ENCODE results near the gene RPL3. TPM values are rescaled to one million over a fixed set of nuclear protein-coding genes. Genes with fewer than 3 reads are reported as not detected.

Gene RPL3
- polyA plus RNA-seq, 6 donors from 2014 or later = 2,656 to 3,743 (median 2,840) TPM

DNA sequence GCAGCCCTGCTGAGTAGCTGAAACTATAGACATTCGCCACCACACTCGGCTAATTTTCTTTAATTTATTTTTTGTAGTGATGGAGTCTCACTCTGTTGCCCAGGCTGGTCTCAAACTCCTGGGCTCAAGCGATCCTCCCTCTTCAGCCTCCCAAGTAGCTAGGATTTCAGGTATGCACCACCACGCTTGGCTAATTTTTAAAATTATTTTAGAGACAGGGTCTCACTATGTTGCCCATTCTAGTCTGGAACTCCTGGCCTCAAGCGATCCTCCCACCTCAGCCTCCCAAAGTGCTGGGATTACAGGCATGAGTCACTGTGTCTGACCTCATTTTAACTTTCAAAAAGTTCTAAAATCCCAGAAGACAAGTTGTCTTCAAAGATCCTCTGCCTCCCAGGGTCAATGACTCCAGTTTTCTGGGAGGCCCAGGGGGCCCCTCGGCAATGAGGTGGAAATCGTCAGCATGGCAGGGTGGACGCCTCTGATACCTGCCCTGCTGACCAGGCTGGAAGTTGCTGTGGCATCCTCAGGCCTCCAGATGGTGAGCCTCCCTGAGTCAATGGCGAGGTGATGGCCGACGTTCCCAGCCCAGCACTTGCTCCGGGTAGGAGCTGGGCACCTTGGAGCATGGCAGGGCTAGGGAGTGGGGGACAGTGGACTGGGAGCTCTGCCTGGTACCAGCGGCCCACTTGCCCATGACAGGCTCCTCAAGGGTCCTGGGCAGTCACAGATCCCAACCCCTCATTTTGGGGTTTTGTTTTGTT is 31.1 kb downstream of the RPL3 start:
- Mint-ChIP-seq H3K27me3 (peaks cover under 1 to 21% (median 4%) of the 10 kb centered on the region in 3 donors), H3K36me3 (peaks cover 0 to 8% of the 10 kb centered on the region in 2 donors), H3K9me3 (peaks cover 0 to 6% (median 2%) of the 10 kb centered on the region in 7 donors), H3K4me3 (no peak overlapping the region), H3K27ac (peak overlapping the region in 2 of 6 donors; percentile 8 to 73), H3K4me1 (peaks cover 15 to 19% (median 17%) of the 10 kb centered on the region in 3 donors)
- ATAC-seq (ENCODE audit: low read depth in 2 of 2) (no peak), DNase-seq (no peak)

DNA sequence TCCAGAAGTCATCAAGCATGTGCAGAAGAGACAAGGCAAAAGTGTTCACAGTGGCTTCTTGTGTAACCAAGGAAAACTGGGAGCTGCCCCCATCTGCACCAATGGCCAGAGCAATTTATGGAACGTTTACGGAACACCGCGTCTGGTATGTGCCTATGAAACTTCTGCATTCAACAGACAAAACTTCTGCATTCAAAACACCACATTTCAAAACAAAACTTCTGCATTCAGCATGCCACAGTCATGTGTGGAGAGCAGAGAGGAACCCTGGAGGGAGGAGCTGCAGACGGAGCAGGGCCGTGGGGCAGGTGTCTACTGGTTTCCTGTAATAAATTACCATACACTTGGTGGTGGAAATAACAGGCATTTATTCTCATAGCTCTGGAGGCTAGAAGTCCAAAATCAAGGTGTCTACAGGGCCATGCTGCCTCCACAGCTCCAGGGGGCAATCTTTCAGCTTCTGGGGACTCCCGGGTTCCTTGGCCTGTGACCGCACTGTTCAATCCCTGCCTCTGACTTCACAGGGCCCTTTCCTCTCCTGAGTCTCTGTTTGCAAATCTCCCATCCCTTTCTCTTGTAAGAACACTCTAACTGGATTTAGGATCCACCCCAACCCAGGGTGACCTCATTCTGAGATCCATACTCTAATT is 32.2 kb downstream of the RPL3 start:
- Mint-ChIP-seq H3K4me3 (peak overlapping the region in 6 of 8 donors; percentile 24 to 81 (median 50)), H3K4me1 (peaks cover 13 to 17% (median 15%) of the 10 kb centered on the region in 3 donors), H3K27ac (peak overlapping the region in 5 of 6 donors; percentile 45 to 94 (median 68)), H3K36me3 (peaks cover 0 to 8% of the 10 kb centered on the region in 2 donors), H3K27me3 (peaks cover 4 to 24% (median 10%) of the 10 kb centered on the region in 3 donors), H3K9me3 (peaks cover 0 to 6% (median 2%) of the 10 kb centered on the region in 7 donors)
- ATAC-seq (ENCODE audit: low read depth in 2 of 2) (peak; percentile 94 to 95), DNase-seq (peak; percentile 51)

DNA sequence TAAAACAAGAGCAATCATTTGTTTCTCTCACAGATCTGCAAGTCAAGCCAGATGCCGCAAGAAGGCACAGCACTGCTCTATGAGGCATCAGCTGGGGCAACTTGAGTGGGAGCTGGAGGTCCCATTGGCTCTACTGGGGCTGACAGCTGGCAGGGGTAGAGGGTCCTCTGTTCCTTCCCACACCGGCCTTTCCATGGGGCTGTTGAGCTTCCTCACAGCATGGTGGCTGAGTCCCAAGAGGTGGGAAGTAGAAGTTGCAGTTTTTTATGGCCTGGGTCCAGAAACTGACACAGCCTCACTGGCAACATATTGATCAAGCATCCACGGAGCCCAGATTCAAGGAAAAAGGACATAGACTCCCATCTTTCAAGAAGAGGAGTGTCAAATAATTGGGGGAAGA is 34.4 kb downstream of the RPL3 start:
- ATAC-seq (ENCODE audit: low read depth in 2 of 2) (no peak), DNase-seq (no peak)
- H3K27me3 Mint-ChIP-seq = peaks cover 14 to 44% (median 24%) of the 10 kb centered on the region in 3 donors
- H3K36me3 Mint-ChIP-seq = peaks cover 0 to 8% of the 10 kb centered on the region in 2 donors
- H3K4me3 Mint-ChIP-seq = peak overlapping the region in 1 of 8 donors; percentile 70
- peaks cover 13 to 17% (median 15%) of the 10 kb centered on the region in 3 donors for H3K4me1 Mint-ChIP-seq
- H3K27ac Mint-ChIP-seq = peak overlapping the region in 1 of 6 donors; percentile 52
- H3K9me3 Mint-ChIP-seq = peaks cover 0 to 6% (median 2%) of the 10 kb centered on the region in 7 donors

DNA sequence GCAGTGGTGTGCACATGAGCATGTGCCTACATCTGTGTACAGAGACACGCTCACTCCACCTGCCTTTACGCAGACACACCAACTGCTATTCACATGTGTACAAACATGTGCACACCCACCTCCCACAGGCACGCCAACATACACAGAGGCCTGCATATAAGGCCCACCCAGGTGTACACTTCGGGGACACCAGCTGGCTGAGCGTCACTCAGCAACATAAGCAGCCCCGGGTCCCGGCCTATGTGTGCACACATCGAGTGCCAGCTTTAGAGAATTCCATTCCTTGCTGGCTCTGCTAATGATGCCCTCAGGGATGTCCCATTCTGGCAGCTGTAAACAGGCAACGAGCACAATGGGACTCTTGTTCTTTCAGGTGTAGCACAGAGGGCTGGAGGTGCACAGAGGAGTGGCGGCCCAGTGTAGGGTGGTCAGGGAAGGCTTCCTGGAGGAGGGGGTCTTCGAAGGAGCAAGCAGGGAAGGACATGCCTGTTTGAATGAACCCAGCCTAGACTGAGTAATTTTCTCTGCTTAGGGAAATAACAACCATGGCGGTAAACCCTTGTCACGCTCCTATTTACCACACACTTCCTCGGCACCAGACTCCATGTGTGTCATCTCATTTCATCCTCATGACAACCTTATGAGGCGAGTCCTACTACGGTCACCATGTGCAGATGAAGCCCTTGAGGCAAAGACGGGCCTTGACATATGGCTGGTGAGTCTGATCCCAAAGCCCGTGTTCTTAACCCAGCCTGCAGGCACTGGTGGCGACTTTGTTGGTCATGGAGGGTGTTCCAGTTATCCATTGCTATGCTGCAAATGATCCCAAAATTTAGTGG is 35.1 kb downstream of the RPL3 start:
- Mint-ChIP-seq H3K4me1 (peaks cover 13 to 17% (median 15%) of the 10 kb centered on the region in 3 donors), H3K27ac (no peak overlapping the region), H3K36me3 (peaks cover 0 to 8% of the 10 kb centered on the region in 2 donors), H3K4me3 (no peak overlapping the region), H3K27me3 (peaks cover 18 to 50% (median 26%) of the 10 kb centered on the region in 3 donors), H3K9me3 (peaks cover 0 to 6% (median 2%) of the 10 kb centered on the region in 7 donors)
- ATAC-seq (ENCODE audit: low read depth in 2 of 2) (no peak), DNase-seq (no peak)

DNA sequence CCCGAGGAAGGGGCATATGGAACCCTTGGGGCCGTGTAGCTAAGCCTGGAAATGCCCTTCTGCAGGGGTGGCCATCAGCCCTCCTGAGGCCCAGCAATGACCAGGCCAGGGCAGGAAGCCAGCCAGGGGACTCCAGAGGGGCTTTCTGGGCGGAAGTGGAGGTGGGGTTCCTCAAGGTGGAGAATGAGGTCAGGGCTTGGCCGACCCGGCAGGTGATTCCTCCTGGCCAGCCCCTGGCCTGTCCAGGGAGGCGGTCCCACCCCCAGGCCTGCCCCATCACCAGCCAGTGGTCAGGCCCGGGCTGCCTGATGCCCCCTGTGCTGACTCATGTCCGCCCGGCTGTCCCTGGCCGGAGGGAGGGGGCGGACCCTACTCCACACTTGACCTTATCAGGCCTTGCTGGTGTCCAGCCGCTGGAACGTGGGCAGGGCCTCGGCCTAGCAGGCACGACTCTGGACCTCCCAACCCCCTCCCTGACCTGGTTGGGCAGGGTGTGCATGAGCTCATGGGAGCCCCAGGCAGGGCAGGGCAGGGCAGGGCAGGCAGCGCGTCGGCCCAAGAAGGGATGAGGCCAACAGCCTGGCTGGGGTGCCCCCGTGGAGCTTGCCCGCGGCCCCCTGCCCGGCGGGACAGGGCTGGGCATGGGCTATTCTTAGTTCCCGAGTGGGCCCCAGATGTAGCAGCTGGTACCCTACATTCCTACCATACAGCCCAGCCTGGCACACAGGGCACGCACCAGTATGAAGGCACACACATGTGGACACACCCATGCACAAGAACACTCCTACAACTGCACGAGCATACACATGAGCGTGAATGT is 35.9 kb downstream of the RPL3 start:
- Mint-ChIP-seq H3K9me3 (peaks cover 0 to 6% (median 2%) of the 10 kb centered on the region in 7 donors), H3K27me3 (peaks cover 22 to 57% (median 31%) of the 10 kb centered on the region in 3 donors), H3K36me3 (peaks cover 0 to 8% of the 10 kb centered on the region in 2 donors), H3K27ac (no peak overlapping the region), H3K4me1 (peaks cover 13 to 17% (median 15%) of the 10 kb centered on the region in 3 donors), H3K4me3 (no peak overlapping the region)
- ATAC-seq (ENCODE audit: low read depth in 2 of 2) = no peak
- DNase-seq = no peak

DNA sequence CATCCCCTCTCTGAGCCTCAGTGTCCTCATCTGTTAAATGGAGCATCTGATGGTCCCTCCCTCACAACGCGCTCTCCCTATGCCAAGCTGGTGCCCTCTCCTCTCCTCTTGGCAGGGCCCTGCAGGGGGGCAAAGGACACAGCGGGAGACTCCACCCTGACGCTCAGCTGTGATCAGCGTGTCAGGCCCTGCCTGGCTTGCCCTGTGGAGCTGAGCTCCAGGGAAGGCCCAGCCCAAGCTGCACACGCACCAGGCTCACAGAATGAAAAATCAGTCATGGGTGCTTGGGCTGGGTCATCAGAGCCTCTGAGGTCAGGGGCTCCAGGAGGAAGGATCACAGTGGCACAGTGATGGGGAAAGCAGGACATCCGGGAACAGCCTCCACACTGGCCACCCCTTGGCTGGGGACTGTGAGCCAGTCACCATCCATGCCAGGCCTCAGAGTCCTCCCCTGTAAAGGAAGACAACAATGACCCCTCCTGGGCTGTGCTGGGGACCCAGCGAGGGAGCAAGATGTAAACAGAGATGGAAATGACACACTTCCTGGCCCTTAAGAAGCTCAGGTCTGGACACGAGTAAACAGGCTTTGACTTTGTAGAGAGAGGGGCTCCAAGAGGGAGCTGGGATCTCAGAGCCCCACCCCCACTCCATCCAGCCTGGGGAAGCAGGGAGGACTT is 36.6 kb downstream of the RPL3 start:
- Mint-ChIP-seq H3K4me3 (no peak overlapping the region), H3K36me3 (peaks cover 0 to 8% of the 10 kb centered on the region in 2 donors), H3K9me3 (peaks cover 0 to 6% (median 2%) of the 10 kb centered on the region in 7 donors), H3K27ac (peak overlapping the region in 1 of 6 donors; percentile 86), H3K27me3 (peaks cover 22 to 57% (median 31%) of the 10 kb centered on the region in 3 donors), H3K4me1 (peaks cover 13 to 16% (median 14%) of the 10 kb centered on the region in 3 donors)
- DNase-seq = no peak
- ATAC-seq (ENCODE audit: low read depth in 2 of 2) = no peak

DNA sequence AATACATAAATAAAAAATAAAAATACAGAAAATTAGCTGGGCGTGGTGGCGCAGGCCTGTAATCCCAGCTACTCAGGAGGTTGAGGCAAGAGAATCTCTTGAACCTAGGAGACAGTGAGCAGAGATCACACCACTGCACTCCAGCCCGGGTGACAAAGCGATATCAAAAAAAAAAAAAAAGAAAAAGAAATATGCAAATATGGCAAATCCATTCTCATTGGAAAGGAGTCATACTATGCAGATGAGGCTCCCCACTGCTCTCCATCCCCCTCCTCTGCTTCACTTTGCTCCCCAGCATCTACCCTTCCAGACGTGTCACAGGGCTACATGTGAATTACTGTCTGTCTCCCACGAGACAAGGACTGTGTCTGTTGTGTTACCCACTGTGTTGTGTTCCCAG is 38.3 kb downstream of the RPL3 start:
- H3K27ac Mint-ChIP-seq = no peak overlapping the region
- peaks cover 0 to 3% (median 2%) of the 10 kb centered on the region in 3 donors for H3K4me1 Mint-ChIP-seq
- peaks cover 0 to 12% (median 6%) of the 10 kb centered on the region in 7 donors for H3K9me3 Mint-ChIP-seq
- H3K36me3 Mint-ChIP-seq = peaks cover 0 to 8% of the 10 kb centered on the region in 2 donors
- DNase-seq (no peak), ATAC-seq (ENCODE audit: low read depth in 2 of 2) (no peak)
- H3K4me3 Mint-ChIP-seq = no peak overlapping the region
- H3K27me3 Mint-ChIP-seq = peaks cover 34 to 72% (median 44%) of the 10 kb centered on the region in 3 donors

DNA sequence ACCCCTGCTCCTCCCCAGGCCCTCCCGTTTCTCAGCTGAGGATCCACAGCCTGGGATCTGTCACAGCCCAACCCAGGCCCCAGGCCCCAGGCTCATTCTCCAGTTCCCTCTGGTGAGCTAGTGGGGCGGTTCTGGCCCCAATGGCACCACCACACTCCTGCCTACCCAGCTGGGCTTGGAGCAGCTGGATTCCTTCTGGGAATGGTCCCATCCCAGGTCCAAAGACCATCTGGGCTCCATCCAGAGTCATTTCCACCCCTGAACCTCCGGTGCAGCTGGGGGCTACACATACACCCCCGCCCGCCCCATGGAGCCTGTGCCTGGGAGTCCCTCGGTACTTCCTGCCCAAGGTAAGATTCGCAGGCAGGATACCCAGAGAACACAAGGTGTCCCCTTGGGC is 39.2 kb downstream of the RPL3 start:
- peaks cover 0 to 12% (median 6%) of the 10 kb centered on the region in 7 donors for H3K9me3 Mint-ChIP-seq
- no peak overlapping the region for H3K4me3 Mint-ChIP-seq
- H3K27me3 Mint-ChIP-seq = peaks cover 39 to 79% (median 47%) of the 10 kb centered on the region in 3 donors
- no peak for DNase-seq
- peaks cover 0 to 3% (median 0%) of the 10 kb centered on the region in 3 donors for H3K4me1 Mint-ChIP-seq
- no peak for ATAC-seq (ENCODE audit: low read depth in 2 of 2)
- no peak overlapping the region for H3K27ac Mint-ChIP-seq
- no peaks in the 10 kb centered on the region for H3K36me3 Mint-ChIP-seq

DNA sequence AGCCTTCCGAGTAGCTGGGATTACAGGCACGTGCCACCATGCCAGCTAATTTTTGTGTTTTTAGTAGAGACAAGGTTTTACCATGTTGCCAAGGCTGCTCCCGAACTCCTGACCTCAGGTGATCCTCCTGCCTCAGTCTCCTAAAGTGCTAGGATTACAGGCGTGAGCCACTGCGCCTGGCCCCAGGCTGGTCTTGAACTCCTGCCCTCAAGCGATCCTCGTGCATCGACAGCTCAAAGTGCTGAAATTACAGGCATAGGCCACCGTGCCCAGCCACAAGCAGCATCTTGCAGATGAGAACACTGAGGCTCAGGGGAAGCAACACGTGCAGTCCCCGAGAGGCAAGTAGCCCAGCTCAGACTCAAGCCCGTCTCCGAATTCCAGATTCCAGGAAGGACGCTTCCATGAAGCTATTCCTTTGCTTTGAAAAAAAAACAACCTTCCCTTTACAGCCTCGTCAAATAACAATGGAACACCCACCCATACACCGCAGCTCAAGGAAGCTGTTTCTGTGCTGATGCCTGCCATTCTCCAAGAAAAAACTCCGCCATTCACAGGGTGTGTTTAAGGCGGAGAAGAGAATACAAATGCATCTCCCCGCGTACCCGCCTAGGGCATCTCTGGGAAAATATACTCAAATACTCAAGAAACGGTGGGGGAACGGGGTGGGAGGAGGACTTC is 40.1 kb downstream of the RPL3 start:
- DNase-seq (no peak), ATAC-seq (ENCODE audit: low read depth in 2 of 2) (no peak)
- peaks cover 0 to 3% (median 0%) of the 10 kb centered on the region in 3 donors for H3K4me1 Mint-ChIP-seq
- no peaks in the 10 kb centered on the region for H3K36me3 Mint-ChIP-seq
- peaks cover 0 to 7% (median 5%) of the 10 kb centered on the region in 7 donors for H3K9me3 Mint-ChIP-seq
- peak overlapping the region in 1 of 6 donors; percentile 22 for H3K27ac Mint-ChIP-seq
- H3K4me3 Mint-ChIP-seq = no peak overlapping the region
- peaks cover 39 to 72% (median 47%) of the 10 kb centered on the region in 3 donors for H3K27me3 Mint-ChIP-seq

DNA sequence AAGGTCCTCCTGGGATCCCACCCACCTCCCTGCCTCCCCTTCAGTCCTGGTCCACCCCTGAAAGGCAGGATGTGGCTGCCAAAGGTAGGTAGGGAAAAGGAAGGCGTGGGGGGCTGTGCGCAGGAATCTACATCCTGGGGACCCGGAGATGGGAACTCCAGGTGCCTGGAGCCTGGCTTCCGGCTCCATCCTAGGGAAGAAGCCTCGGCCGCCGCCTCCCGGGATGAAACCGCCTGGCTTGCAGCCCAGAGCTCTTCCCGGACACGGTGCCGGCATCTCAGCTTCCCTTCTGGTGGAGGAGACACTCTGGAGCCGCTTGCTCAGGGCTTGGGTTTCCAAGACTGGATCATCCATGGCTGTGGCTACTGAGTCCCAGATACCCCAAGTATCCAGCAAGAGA is 41.4 kb downstream of the RPL3 start:
- Mint-ChIP-seq H3K36me3 (no peaks in the 10 kb centered on the region), H3K4me3 (no peak overlapping the region), H3K27me3 (peaks cover 35 to 75% (median 46%) of the 10 kb centered on the region in 3 donors), H3K4me1 (peaks cover 0 to 3% (median 0%) of the 10 kb centered on the region in 3 donors), H3K9me3 (peaks cover 0 to 7% (median 5%) of the 10 kb centered on the region in 7 donors), H3K27ac (no peak overlapping the region)
- DNase-seq (no peak), ATAC-seq (ENCODE audit: low read depth in 2 of 2) (no peak)

DNA sequence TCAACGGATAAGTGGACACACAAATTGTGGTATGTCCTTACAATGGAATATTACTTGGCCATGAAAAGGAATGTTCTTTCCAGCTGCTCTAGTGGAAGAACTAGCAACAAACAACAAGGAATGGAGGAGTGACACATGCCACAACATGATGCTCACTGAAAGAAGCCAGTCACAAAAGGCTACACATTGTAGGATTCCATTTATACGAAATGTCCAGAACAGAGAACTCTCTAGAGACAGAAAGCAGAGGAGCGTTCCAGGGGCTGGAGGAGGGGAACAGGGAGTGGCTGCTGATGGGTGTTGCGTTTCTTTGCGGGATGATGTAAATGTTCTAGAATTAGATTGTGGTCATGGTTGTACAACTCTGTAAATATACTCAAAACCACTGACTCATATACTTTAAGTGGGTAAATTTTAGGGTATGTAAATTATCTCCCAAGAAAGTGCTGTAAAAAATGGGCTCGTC is 42.2 kb downstream of the RPL3 start:
- no peak overlapping the region for H3K27ac Mint-ChIP-seq
- H3K4me3 Mint-ChIP-seq = no peak overlapping the region
- H3K36me3 Mint-ChIP-seq = no peaks in the 10 kb centered on the region
- peaks cover 0 to 7% (median 5%) of the 10 kb centered on the region in 7 donors for H3K9me3 Mint-ChIP-seq
- DNase-seq = no peak
- H3K4me1 Mint-ChIP-seq = peaks cover 0 to 3% (median 0%) of the 10 kb centered on the region in 3 donors
- H3K27me3 Mint-ChIP-seq = peaks cover 35 to 70% (median 37%) of the 10 kb centered on the region in 3 donors
- no peak for ATAC-seq (ENCODE audit: low read depth in 2 of 2)
